Kidney (tissue), 14 donors: ENCODE results near the gene NRCAM. TPM values are rescaled to one million over a fixed set of nuclear protein-coding genes. Genes with fewer than 3 reads are reported as not detected.

Experiments used
- DNase-seq, 5 donors: peaks; one replicate each; pipeline ENCODE4 v3.0.0-alpha.2; 2013 to 2020
- FAIRE-seq: peaks from 2 replicates; lab custom pipeline; 2012; peaks lifted over from hg19 to GRCh38; lab: Jason Lieb, UNC
- H3K27ac ChIP-seq, 2 donors: one replicate each; pipeline ENCODE4 v1.7.0; 2013; ENCODE audit warnings: low read depth in 2 of 2, low read length in 2 of 2, inconsistent platforms in 1 of 2
- H3K27me3 ChIP-seq: one replicate; pipeline ENCODE4 v1.7.1; 2013; ENCODE audit warnings: low read length, inconsistent platforms; ENCODE audit not compliant: control insufficient read depth, insufficient read depth
- H3K36me3 ChIP-seq, 3 donors: one replicate each; pipeline versions ENCODE4 v1.7.0 to v1.7.1; 2013; ENCODE audit warnings: low read length in 3 of 3, control low read depth in 1 of 3, inconsistent platforms in 1 of 3; ENCODE audit not compliant: insufficient read depth in 3 of 3, control insufficient read depth in 2 of 3
- H3K4me1 ChIP-seq, 3 donors: one replicate each; pipeline versions ENCODE4 v1.7.0 to v1.7.1; 2013; ENCODE audit warnings: low read length in 3 of 3, inconsistent platforms in 1 of 3, low read depth in 1 of 3; ENCODE audit not compliant: control insufficient read depth in 2 of 3, insufficient read depth in 2 of 3
- H3K4me3 ChIP-seq, 3 donors: one replicate each; pipeline versions ENCODE4 v1.7.0 to v1.8.1; 2013; ENCODE audit warnings: low read length in 3 of 3, control low read depth in 1 of 3, inconsistent platforms in 1 of 3
- H3K9ac ChIP-seq, 3 donors: one replicate each; pipeline versions ENCODE4 v1.7.0 to v1.7.1; 2013; ENCODE audit warnings: low read length in 3 of 3, control low read depth in 1 of 3, inconsistent platforms in 1 of 3
- H3K9me3 ChIP-seq, 3 donors: one replicate each; pipeline versions ENCODE4 v1.7.0 to v1.7.1; 2013; ENCODE audit warnings: low read length in 3 of 3, control low read depth in 1 of 3, inconsistent platforms in 1 of 3; ENCODE audit not compliant: control insufficient read depth in 2 of 3, insufficient read depth in 1 of 3
- intact Hi-C: fragments of 100-400 bp; cut with DNase I; formaldehyde crosslinking; loops from one replicate; pipeline ENCODE4 v1.11.1; 2022
- polyA plus RNA-seq: library from polyadenylated mRNA; stranded (reverse); fragments of 350-450 nt; fragmentation: Illumina TruSeq; extraction: RNeasy Lipid Tissue Mini Kit (QIAGEN cat#74804); gene quantifications from one replicate; pipeline ENCODE4 v1.2.3, GENCODE V29; 2014; ENCODE audit warnings: low read depth, low replicate concordance; ENCODE audit not compliant: insufficient read depth
- total RNA-seq: library from RNA; stranded (reverse); fragmentation: NEBNext Ultra II Directional; extraction: Animal tissue kit (Norgen Biotek cat#: 25700); gene quantifications from one replicate; pipeline ENCODE4 v1.2.1, GENCODE V29; 2021
- TF ChIP-seq, protein P1 (sequence below): IDR thresholded peaks from 3 replicates; pipeline ENCODE4 v1.5.1; 2012; ENCODE audit warnings: mild to moderate bottlenecking, moderate library complexity, borderline replicate concordance; ENCODE audit not compliant: insufficient read depth; ENCODE audit errors: extremely low read depth
- donor health status: control.
- donor health status: control.
- donor health status: control.
- donor health status: control.
- donor health status: control.
- donor health status: DM: yes; HTN: yes; CAD: no.
- donor health status: Normal renal cell carcinoma (clear cell type).

NRCAM gene
- total and polyA plus RNA-seq, 2 donors from 2014 or later, result 16.8 to 20.6 TPM

- Histone ChIP-seq H3K36me3 (no peaks in the 10 kb centered on the region), H3K4me1 (no peaks in the 10 kb centered on the region), H3K27ac (no peak overlapping the region), H3K27me3 (no peaks in the 10 kb centered on the region), H3K9me3 (no peaks in the 10 kb centered on the region), H3K4me3 (no peak overlapping the region), H3K9ac (no peak overlapping the region)
- FAIRE-seq (no peak), DNase-seq (no peak)
- intact Hi-C loops, result no loop called here
- TF ChIP-seq, protein P1, sequence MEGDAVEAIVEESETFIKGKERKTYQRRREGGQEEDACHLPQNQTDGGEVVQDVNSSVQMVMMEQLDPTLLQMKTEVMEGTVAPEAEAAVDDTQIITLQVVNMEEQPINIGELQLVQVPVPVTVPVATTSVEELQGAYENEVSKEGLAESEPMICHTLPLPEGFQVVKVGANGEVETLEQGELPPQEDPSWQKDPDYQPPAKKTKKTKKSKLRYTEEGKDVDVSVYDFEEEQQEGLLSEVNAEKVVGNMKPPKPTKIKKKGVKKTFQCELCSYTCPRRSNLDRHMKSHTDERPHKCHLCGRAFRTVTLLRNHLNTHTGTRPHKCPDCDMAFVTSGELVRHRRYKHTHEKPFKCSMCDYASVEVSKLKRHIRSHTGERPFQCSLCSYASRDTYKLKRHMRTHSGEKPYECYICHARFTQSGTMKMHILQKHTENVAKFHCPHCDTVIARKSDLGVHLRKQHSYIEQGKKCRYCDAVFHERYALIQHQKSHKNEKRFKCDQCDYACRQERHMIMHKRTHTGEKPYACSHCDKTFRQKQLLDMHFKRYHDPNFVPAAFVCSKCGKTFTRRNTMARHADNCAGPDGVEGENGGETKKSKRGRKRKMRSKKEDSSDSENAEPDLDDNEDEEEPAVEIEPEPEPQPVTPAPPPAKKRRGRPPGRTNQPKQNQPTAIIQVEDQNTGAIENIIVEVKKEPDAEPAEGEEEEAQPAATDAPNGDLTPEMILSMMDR, result no peak
Observed at GRCh38 chr7:108136191-108136688, 320.0 kb downstream of the NRCAM start.

DNA sequence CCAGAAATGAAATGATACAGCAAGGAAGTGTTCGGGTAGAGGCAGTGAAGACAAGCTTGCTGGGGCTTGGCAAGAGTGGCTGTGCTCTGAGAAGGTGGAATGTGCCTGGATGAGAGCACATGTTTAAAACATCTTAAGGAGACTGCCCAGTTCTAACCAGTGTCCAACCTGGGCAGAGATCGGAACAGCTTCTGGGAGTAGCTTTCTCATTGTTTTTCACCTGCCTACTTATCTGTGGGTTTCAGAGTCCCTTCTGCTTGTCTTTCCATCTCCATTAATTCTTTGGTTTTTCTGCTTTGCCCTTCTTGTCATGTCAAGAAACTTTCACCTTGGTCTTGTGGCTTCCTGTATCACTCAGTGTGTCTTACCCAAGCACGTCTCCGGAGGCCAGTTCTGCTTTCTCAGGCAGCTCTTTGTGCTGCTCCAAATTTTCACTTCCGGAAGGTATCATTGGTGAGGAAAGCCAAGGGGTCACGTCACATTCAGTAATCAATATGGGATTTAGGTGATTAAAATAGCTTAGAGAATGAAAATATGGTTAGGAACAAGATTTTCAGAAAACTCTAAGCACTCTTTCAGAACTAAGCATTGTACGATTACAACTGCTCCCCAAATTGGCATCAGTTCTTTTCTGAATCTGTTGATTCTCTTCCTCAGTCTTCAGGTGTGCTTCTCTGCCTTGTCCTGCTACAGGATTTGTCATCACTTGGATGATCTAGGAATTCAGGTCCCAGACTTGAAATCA is 320.6 kb downstream of the NRCAM start:
- no peaks in the 10 kb centered on the region for H3K27me3 ChIP-seq
- intact Hi-C loops, result no loop called here
- H3K27ac ChIP-seq, result no peak overlapping the region
- H3K4me1 ChIP-seq, result no peaks in the 10 kb centered on the region
- H3K9ac ChIP-seq, result no peak overlapping the region
- FAIRE-seq (no peak), DNase-seq (no peak)
- no peaks in the 10 kb centered on the region for H3K9me3 ChIP-seq
- no peaks in the 10 kb centered on the region for H3K36me3 ChIP-seq
- TF ChIP-seq, protein P1, result no peak
- no peak overlapping the region for H3K4me3 ChIP-seq

GRCh38 chr7:108134486-108134885 is 321.8 kb downstream of the NRCAM start:
- Histone ChIP-seq H3K4me3 (no peak overlapping the region), H3K4me1 (no peaks in the 10 kb centered on the region), H3K27ac (no peak overlapping the region), H3K36me3 (no peaks in the 10 kb centered on the region), H3K27me3 (no peaks in the 10 kb centered on the region), H3K9ac (no peak overlapping the region), H3K9me3 (no peaks in the 10 kb centered on the region)
- DNase-seq (no peak), FAIRE-seq (no peak)
- intact Hi-C loops, result no loop called here
- TF ChIP-seq, protein P1, result no peak
